GM18505 (cell line): ENCODE results near the gene PEAK1.

ENCODE experiments used
- ATAC-seq: cut with Tn5 transposase; IDR thresholded peaks from one replicate; pipeline ENCODE4 v1.9.1; 2021; ENCODE audit not compliant: unreplicated experiment
- POLR2A ChIP-seq: IDR thresholded peaks from 4 replicates; pipeline ENCODE4 v1.6.1; 2011; ENCODE audit warnings: borderline replicate concordance; ENCODE audit not compliant: insufficient read depth, insufficient read length; ENCODE audit errors: extremely low read depth

The PEAK1 gene

GRCh38 chr15:77375133-77375532, 44.8 kb downstream of the PEAK1 start:
- TF ChIP-seq POLR2A: no peak
- ATAC-seq: no peak

- no peak for TF ChIP-seq POLR2A
These were observed 46.5 kb downstream of the PEAK1 start for GRCh38 chr15:77373441-77373840.

GRCh38 chr15:77371850-77372563, 47.9 kb downstream of the PEAK1 start:
- TF ChIP-seq POLR2A: no peak

More at GRCh38 chr15:77373441-77373840, 46.5 kb downstream of the PEAK1 start:
- ATAC-seq: no peak

GRCh38 chr15:77370580-77370979, 49.3 kb downstream of the PEAK1 start:
- ATAC-seq: no peak

More at GRCh38 chr15:77371850-77372563, 47.9 kb downstream of the PEAK1 start:
- ATAC-seq: no peak

GRCh38 chr15:77369168-77369567, 50.7 kb downstream of the PEAK1 start:
- ATAC-seq: no peak
- TF ChIP-seq POLR2A: no peak

More at GRCh38 chr15:77370580-77370979, 49.3 kb downstream of the PEAK1 start:
- TF ChIP-seq POLR2A: no peak

- ATAC-seq: no peak
- TF ChIP-seq POLR2A: no peak
These were observed 52.3 kb downstream of the PEAK1 start for GRCh38 chr15:77367631-77368030.

- TF ChIP-seq POLR2A: no peak
- ATAC-seq: no peak
These were observed 58.4 kb downstream of the PEAK1 start for GRCh38 chr15:77361456-77361855.

GRCh38 chr15:77358545-77359240, 61.2 kb downstream of the PEAK1 start:
- TF ChIP-seq POLR2A: no peak
- ATAC-seq: no peak

- TF ChIP-seq POLR2A: no peak
These were observed 63.6 kb downstream of the PEAK1 start for GRCh38 chr15:77356305-77356704.

GRCh38 chr15:77355321-77355720, 64.6 kb downstream of the PEAK1 start:
- no peak for TF ChIP-seq POLR2A
- no peak for ATAC-seq

More at GRCh38 chr15:77356305-77356704, 63.6 kb downstream of the PEAK1 start:
- no peak for ATAC-seq

GRCh38 chr15:77354063-77354462, 65.8 kb downstream of the PEAK1 start:
- no peak for ATAC-seq
- TF ChIP-seq POLR2A: no peak

- ATAC-seq: no peak
- no peak for TF ChIP-seq POLR2A
These were observed 67.0 kb downstream of the PEAK1 start for GRCh38 chr15:77352887-77353286.

GRCh38 chr15:77350792-77351191, 69.1 kb downstream of the PEAK1 start:
- no peak for ATAC-seq
- no peak for TF ChIP-seq POLR2A

- no peak for TF ChIP-seq POLR2A
- no peak for ATAC-seq
These were observed 70.2 kb downstream of the PEAK1 start for GRCh38 chr15:77349666-77350065.
